A549 (cell line): Measurements from ENCODE around the gene LCP1. TPM values are rescaled to one million over a fixed set of nuclear protein-coding genes. Genes with fewer than 3 reads are reported as not detected.
A peak's percentile ranks its signal among the peaks of the same experiment; 100 is the strongest.

ENCODE experiments used
- ATAC-seq, 2 experiments: fragments of 200-7000 bp in 1 of 2; fragments of >200 bp in 1 of 2; cut with Nextera tagmentation in 1 of 2; cut with Tn5 transposase in 1 of 2; 3 replicates each; pipeline versions ENCODE4 v1.8.0 to v1.9.1; 2018 to 2020; ENCODE audit warnings: mild to moderate bottlenecking in 1 of 2, moderate library complexity in 1 of 2
- CTCF ChIA-PET: fragments of 300-600 bp; sonication (Branson Sonifier 250); formaldehyde crosslinking; extraction: SDS; loops from one replicate; lab custom pipeline; 2021; ENCODE audit warnings: antibody characterized with exemption, inconsistent platforms; lab: Yijun Ruan, JAX
- POLR2A ChIA-PET: fragments of 350-600 bp; formaldehyde crosslinking; extraction: SDS; loops from one replicate; lab custom pipeline; 2021; ENCODE audit warnings: antibody characterized with exemption, inconsistent platforms; lab: Yijun Ruan, JAX
- DNase-seq, 2 experiments: peaks; one replicate each; pipeline versions ENCODE4 v3.0.0 to v3.0.0-alpha.2; 2011 to 2016; ENCODE audit warnings: low read depth in 1 of 2, low spot score in 1 of 2
- FAIRE-seq: peaks from 2 replicates; lab custom pipeline; 2011; peaks lifted over from hg19 to GRCh38; lab: Jason Lieb, UNC
- H3K27ac ChIP-seq, 2 experiments: fragments of >200 bp; sonication (Bioruptor Twin); formaldehyde crosslinking; 3 replicates each; pipeline ENCODE4 v1.5.1; 2016 to 2017
- H3K4me1 ChIP-seq: fragments of >200 bp; sonication (Bioruptor Twin); formaldehyde crosslinking; 3 replicates; pipeline ENCODE4 v1.6.1; 2016
- H3K4me2 ChIP-seq: fragments of >200 bp; sonication (Bioruptor Twin); formaldehyde crosslinking; 3 replicates; pipeline ENCODE4 v1.6.1; 2016
- H3K4me3 ChIP-seq: fragments of >200 bp; sonication (Bioruptor Twin); formaldehyde crosslinking; 3 replicates; pipeline ENCODE4 v1.5.1; 2016
- H3K9me3 ChIP-seq: fragments of >200 bp; sonication (Bioruptor Twin); formaldehyde crosslinking; 3 replicates; pipeline ENCODE4 v1.6.1; 2016
- ATOH8 ChIP-seq: fragments of 250-450 bp; sonication (Bioruptor Pico); IDR thresholded peaks from 2 replicates; pipeline ENCODE4 v1.5.0; 2020; ENCODE audit warnings: low read depth, mild to moderate bottlenecking, moderate library complexity
- BHLHE40 ChIP-seq: IDR thresholded peaks from 2 replicates; pipeline ENCODE4 v1.6.1; 2012; ENCODE audit warnings: low read depth, low read length, inconsistent platforms
- CBX8 ChIP-seq: fragments of 200-600 bp; sonication (generic); IDR thresholded peaks from 2 replicates; pipeline ENCODE4 v1.6.1; 2016
- CHD4 ChIP-seq: fragments of 200-600 bp; sonication (generic); IDR thresholded peaks from 2 replicates; pipeline ENCODE4 v1.6.1; 2016; ENCODE audit warnings: antibody characterized with exemption, mild to moderate bottlenecking, borderline replicate concordance
- CTCF ChIP-seq: fragments of >200 bp; sonication (Bioruptor Twin); formaldehyde crosslinking; IDR thresholded peaks from 3 replicates; pipeline ENCODE4 v1.5.1; 2016
- ESRRA ChIP-seq: fragments of 150-350 bp; IDR thresholded peaks from 2 replicates; pipeline ENCODE4 v1.6.1; 2014; ENCODE audit warnings: mild to moderate bottlenecking, low read length, borderline replicate concordance
- FOSB ChIP-seq: fragments of 250-450 bp; sonication (Bioruptor Pico); IDR thresholded peaks from 2 replicates; pipeline ENCODE4 v1.5.0; 2020; ENCODE audit warnings: mild to moderate bottlenecking, moderate library complexity
- HDAC2 ChIP-seq: fragments of 200-600 bp; sonication (generic); IDR thresholded peaks from 2 replicates; pipeline ENCODE4 v1.6.1; 2016
- HES2 ChIP-seq: fragments of >200 bp; sonication (Bioruptor Twin); formaldehyde crosslinking; IDR thresholded peaks from 2 replicates; pipeline ENCODE4 v1.6.1; 2016
- HOXB5 ChIP-seq: fragments of 250-450 bp; sonication (Bioruptor Pico); IDR thresholded peaks from 2 replicates; pipeline ENCODE4 v1.5.0; 2020; ENCODE audit warnings: mild to moderate bottlenecking, moderate library complexity
- JUN ChIP-seq, 2 experiments: fragments of >200 bp; sonication (Bioruptor Twin); formaldehyde crosslinking; IDR thresholded peaks; 2 replicates in 1 of 2; 3 replicates in 1 of 2; pipeline ENCODE4 v1.6.1; 2016 to 2017
- MAX ChIP-seq: IDR thresholded peaks from 2 replicates; pipeline ENCODE4 v1.6.1; 2012
- NFE2L2 ChIP-seq: fragments of 150-350 bp; conservative IDR thresholded peaks from 2 replicates; pipeline ENCODE4 v1.6.1; 2014; ENCODE audit warnings: low read length
- NR3C1 ChIP-seq: fragments of >200 bp; sonication (Bioruptor Twin); formaldehyde crosslinking; IDR thresholded peaks from 3 replicates; pipeline ENCODE4 v1.6.1; 2017
- PBX3 ChIP-seq: IDR thresholded peaks from 2 replicates; pipeline ENCODE4 v1.6.1; 2012
- POLR2A ChIP-seq: IDR thresholded peaks from 2 replicates; pipeline ENCODE4 v1.6.1; 2012; ENCODE audit warnings: mild to moderate bottlenecking, low read length
- POLR2AphosphoS2 ChIP-seq: conservative IDR thresholded peaks from 2 replicates; pipeline ENCODE4 v1.6.1; 2012; ENCODE audit warnings: low read length, improper control_type of control experiment, inconsistent platforms
- RAD21 ChIP-seq, 2 experiments: fragments of >200 bp in 1 of 2; sonication (Bioruptor Twin) in 1 of 2; formaldehyde crosslinking in 1 of 2; IDR thresholded peaks in 1 of 2; conservative IDR thresholded peaks in 1 of 2; 2 replicates in 1 of 2; 3 replicates in 1 of 2; pipeline ENCODE4 v1.6.1; 2012 to 2018; ENCODE audit warnings: inconsistent platforms in 1 of 2
- RFX5 ChIP-seq: fragments of 450-650 bp; IDR thresholded peaks from 2 replicates; pipeline ENCODE4 v1.7.1; 2014; ENCODE audit warnings: antibody characterized with exemption, mild to moderate bottlenecking, moderate library complexity
- TFCP2L1 ChIP-seq: fragments of 250-450 bp; sonication (Bioruptor Pico); IDR thresholded peaks from 2 replicates; pipeline ENCODE4 v1.5.0; 2021; ENCODE audit warnings: mild to moderate bottlenecking
- WGBS: methylation state at CpG from one replicate; pipeline ENCODE4 v1.1.6; 2017; ENCODE audit errors: missing lambda C conversion rate; 5-methylcytosine and 5-hydroxymethylcytosine counted together
- polyA plus RNA-seq, 4 experiments: library from polyadenylated mRNA; depleted of rRNA in 3 of 4; stranded (reverse); fragments of >200 nt; fragmentation: RNase III in 1 of 4; extraction: RNeasy Plus Mini Kit Qiagen cat#74134 plus additional on column Dnase treatment in 1 of 4; gene quantifications; 2 replicates in 3 of 4; 3 replicates in 1 of 4; pipeline ENCODE4 v1.2.3, GENCODE V29; 2011 to 2017

The LCP1 gene
- polyA plus RNA-seq, 2 of the 4 experiments (the other 2 are of a cell fraction), result 0.09 to 0.19 TPM

- FAIRE-seq (no peak), ATAC-seq (no peak), DNase-seq (no peak)
- Histone ChIP-seq H3K27ac (no peak overlapping the region), H3K9me3 (no peaks in the 10 kb centered on the region), H3K4me1 (no peaks in the 10 kb centered on the region), H3K4me3 (no peak overlapping the region), H3K4me2 (no peak overlapping the region)
- CTCF ChIA-PET, result interaction anchor here (0.7 to 1.0 kb wide), 2 partner anchors 25 to 124 kb away, joined by 3 read pairs; no protein-coding TSS in a partner anchor
- no peak for TF ChIP-seq CHD4
- no peak for TF ChIP-seq ATOH8 (CRISPR knock-in tag)
- no peak for TF ChIP-seq HOXB5 (CRISPR knock-in tag)
- TF ChIP-seq FOSB (CRISPR knock-in tag), result no peak
- TF ChIP-seq NFE2L2, result no peak
- no peak for TF ChIP-seq JUN (IDR thresholded peaks at IDR 0.05)
- TF ChIP-seq HDAC2, result no peak
- TF ChIP-seq MAX, result no peak
- TF ChIP-seq PBX3, result no peak
- no peak for TF ChIP-seq CTCF
- no peak for TF ChIP-seq BHLHE40
- TF ChIP-seq POLR2A, result no peak
- no peak for TF ChIP-seq CBX8
- no peak for TF ChIP-seq RFX5
- no peak for TF ChIP-seq ESRRA
- no peak for TF ChIP-seq TFCP2L1 (CRISPR knock-in tag)
- WGBS, result 52% methylated on average over 4 of the region's 4 CpGs
- POLR2A ChIA-PET, result no interaction called here
These were observed 3.7 kb upstream of the LCP1 start for GRCh38 chr13:46185634-46186033.

GRCh38 chr13:46184277-46184699 lies 2.3 kb upstream of the LCP1 start:
- no peaks in the 10 kb centered on the region for H3K9me3 ChIP-seq
- H3K4me2 ChIP-seq, result no peak overlapping the region
- H3K4me3 ChIP-seq, result no peak overlapping the region
- FAIRE-seq (no peak), ATAC-seq (peak; percentile 50 to 78; a peak in 4 of 6 replicates), DNase-seq (peak; percentile 10 to 22)
- H3K27ac ChIP-seq, result no peak overlapping the region
- ChIA-PET CTCF (no interaction called here), POLR2A (no interaction called here)
- no peaks in the 10 kb centered on the region for H3K4me1 ChIP-seq
- TF ChIP-seq CBX8, result no peak
- no peak for TF ChIP-seq HES2
- TF ChIP-seq NR3C1, result no peak
- no peak for TF ChIP-seq POLR2AphosphoS2
- no peak for TF ChIP-seq TFCP2L1 (CRISPR knock-in tag)
- TF ChIP-seq RAD21 (conservative IDR thresholded peaks at IDR 0.05 in 1 of 2, IDR thresholded peaks at IDR 0.05 in 1 of 2), result peak in 1 of 2 experiments; percentile 17; a peak in 1 of 5 replicates
- WGBS, result 28% methylated on average over 6 of the region's 6 CpGs
